RWPE1 (cell line): Measurements from ENCODE around the gene LAMA2.

ENCODE experiments used
- CTCF ChIA-PET: fragments of 350-600 bp; sonication (Branson Sonifier 250); formaldehyde crosslinking; extraction: SDS; loops from one replicate; lab custom pipeline; 2021; lab: Yijun Ruan, JAX
- POLR2A ChIA-PET: fragments of 400-600 bp; formaldehyde crosslinking; extraction: SDS; loops from one replicate; lab custom pipeline; 2020; ENCODE audit warnings: antibody characterized with exemption; ENCODE audit not compliant: low non-redundant PET; lab: Yijun Ruan, JAX
- DNase-seq: peaks from one replicate; pipeline ENCODE4 v3.0.0; 2012; ENCODE audit warnings: low spot score
- H3K27ac ChIP-seq: fragments of 450-650 bp; 2 replicates; pipeline ENCODE4 v1.5.1; 2017
- CTCF ChIP-seq: fragments of 450-650 bp; conservative IDR thresholded peaks from 2 replicates; pipeline ENCODE4 v1.5.1; 2017; ENCODE audit warnings: low read depth, mild to moderate bottlenecking

Gene LAMA2

GRCh38 chr6:129495652-129496051 is 612.7 kb downstream of the LAMA2 start:
- POLR2A ChIA-PET, result no interaction called here
- DNase-seq, result no peak
- CTCF ChIA-PET, result no interaction called here
- H3K27ac ChIP-seq, result no peak overlapping the region
- no peak for TF ChIP-seq CTCF

GRCh38 chr6:129497481-129498441 is 614.8 kb downstream of the LAMA2 start:
- no peak for DNase-seq
- CTCF ChIA-PET, result interaction anchor here (0.6 kb wide), 2 partner anchors 63 to 77 kb away, joined by 3 read pairs; no protein-coding TSS in a partner anchor
- H3K27ac ChIP-seq, result peak overlapping the region; percentile 68
- no peak for TF ChIP-seq CTCF
- POLR2A ChIA-PET, result no interaction called here

- CTCF ChIA-PET, result interaction anchor here (0.6 to 1.1 kb wide), 2 partner anchors 18 to 76 kb away, joined by 3 to 6 read pairs; no protein-coding TSS in a partner anchor
Observed at GRCh38 chr6:129498541-129498940, 615.6 kb downstream of the LAMA2 start.

GRCh38 chr6:129498950-129499842 is 616.3 kb downstream of the LAMA2 start:
- peak; percentile 50 for TF ChIP-seq CTCF
- peak; percentile 46 for DNase-seq
- CTCF ChIA-PET, result interaction anchor here (0.6 to 1.1 kb wide), 11 partner anchors 12 to 1153 kb away, joined by 3 to 7 read pairs (median 4); no protein-coding TSS in a partner anchor
- POLR2A ChIA-PET, result interaction anchor here (0.6 kb wide), 1 partner anchor 90 kb away, joined by 3 read pairs; no protein-coding TSS in a partner anchor
- peak overlapping the region; percentile 67 for H3K27ac ChIP-seq

More at GRCh38 chr6:129498541-129498940, 615.6 kb downstream of the LAMA2 start:
- no peak overlapping the region for H3K27ac ChIP-seq
- DNase-seq, result peak; percentile 36
- TF ChIP-seq CTCF, result no peak
- POLR2A ChIA-PET, result no interaction called here

- POLR2A ChIA-PET, result no interaction called here
- H3K27ac ChIP-seq, result peak overlapping the region; percentile 67
- no peak for DNase-seq
- CTCF ChIA-PET, result interaction anchor here (0.6 to 1.1 kb wide), 9 partner anchors 17 to 1152 kb away, joined by 3 to 7 read pairs (median 4); no protein-coding TSS in a partner anchor
- TF ChIP-seq CTCF, result no peak
Observed at GRCh38 chr6:129499843-129500219, 616.9 kb downstream of the LAMA2 start.
